Kidney epithelial cell (primary cell): ENCODE measurements around the gene FMNL2. TPM values are rescaled to one million over a fixed set of nuclear protein-coding genes. Genes with fewer than 3 reads are reported as not detected.
A peak's percentile ranks its signal among the peaks of the same experiment; 100 is the strongest.

Source experiments
- DNase-seq: peaks from one replicate; pipeline ENCODE4 v3.0.0-alpha.2; 2010; ENCODE audit warnings: low read depth
- H3K27me3 ChIP-seq: 2 replicates; pipeline ENCODE4 v1.6.0; 2011; ENCODE audit warnings: low read length; ENCODE audit not compliant: control insufficient read depth, insufficient read depth
- H3K36me3 ChIP-seq: 2 replicates; pipeline ENCODE4 v1.5.1; 2011; ENCODE audit warnings: low read length; ENCODE audit not compliant: control insufficient read depth, insufficient read depth
- H3K4me3 ChIP-seq: 2 replicates; pipeline ENCODE4 v1.5.1; 2011; ENCODE audit warnings: low read depth, mild to moderate bottlenecking, control low read depth, low read length
- total RNA-seq: library from RNA; depleted of rRNA; stranded (reverse); fragments of >200 nt; gene quantifications from 2 replicates; pipeline ENCODE4 v1.2.3, GENCODE V29; 2015
- TF ChIP-seq, protein P1 (sequence below): IDR thresholded peaks from 2 replicates; pipeline ENCODE4 v1.5.1; 2011; ENCODE audit warnings: mild to moderate bottlenecking, moderate library complexity, low read length, control low read depth, inconsistent platforms; ENCODE audit not compliant: insufficient read depth, poor library complexity, severe bottlenecking

Gene FMNL2
- total RNA-seq, 1 donor from 2014 or later, result 68.0 TPM

DNA sequence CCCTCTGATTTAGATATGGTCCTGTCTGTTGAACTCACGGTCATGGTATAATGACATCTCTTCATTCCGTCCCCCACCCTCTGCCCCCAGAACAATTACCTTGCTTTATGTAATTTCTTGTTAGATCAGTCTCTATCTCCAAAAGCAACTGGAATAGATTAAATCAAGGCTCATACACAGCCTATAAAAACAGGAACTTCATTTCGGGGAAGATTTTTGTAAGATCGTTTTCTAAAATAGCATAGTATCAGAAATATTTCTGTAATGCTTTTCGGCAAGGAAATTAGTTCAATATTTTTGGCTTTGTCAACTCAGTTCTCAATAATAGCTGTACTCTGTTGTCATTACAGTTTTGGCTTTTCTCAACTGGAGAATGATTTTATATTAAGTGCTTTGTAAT is 157.2 kb downstream of the FMNL2 start:
- TF ChIP-seq, protein P1, sequence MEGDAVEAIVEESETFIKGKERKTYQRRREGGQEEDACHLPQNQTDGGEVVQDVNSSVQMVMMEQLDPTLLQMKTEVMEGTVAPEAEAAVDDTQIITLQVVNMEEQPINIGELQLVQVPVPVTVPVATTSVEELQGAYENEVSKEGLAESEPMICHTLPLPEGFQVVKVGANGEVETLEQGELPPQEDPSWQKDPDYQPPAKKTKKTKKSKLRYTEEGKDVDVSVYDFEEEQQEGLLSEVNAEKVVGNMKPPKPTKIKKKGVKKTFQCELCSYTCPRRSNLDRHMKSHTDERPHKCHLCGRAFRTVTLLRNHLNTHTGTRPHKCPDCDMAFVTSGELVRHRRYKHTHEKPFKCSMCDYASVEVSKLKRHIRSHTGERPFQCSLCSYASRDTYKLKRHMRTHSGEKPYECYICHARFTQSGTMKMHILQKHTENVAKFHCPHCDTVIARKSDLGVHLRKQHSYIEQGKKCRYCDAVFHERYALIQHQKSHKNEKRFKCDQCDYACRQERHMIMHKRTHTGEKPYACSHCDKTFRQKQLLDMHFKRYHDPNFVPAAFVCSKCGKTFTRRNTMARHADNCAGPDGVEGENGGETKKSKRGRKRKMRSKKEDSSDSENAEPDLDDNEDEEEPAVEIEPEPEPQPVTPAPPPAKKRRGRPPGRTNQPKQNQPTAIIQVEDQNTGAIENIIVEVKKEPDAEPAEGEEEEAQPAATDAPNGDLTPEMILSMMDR, result no peak
- H3K4me3 ChIP-seq, result no peak overlapping the region
- H3K27me3 ChIP-seq, result no peaks in the 10 kb centered on the region
- H3K36me3 ChIP-seq, result no peaks in the 10 kb centered on the region
- no peak for DNase-seq

DNA sequence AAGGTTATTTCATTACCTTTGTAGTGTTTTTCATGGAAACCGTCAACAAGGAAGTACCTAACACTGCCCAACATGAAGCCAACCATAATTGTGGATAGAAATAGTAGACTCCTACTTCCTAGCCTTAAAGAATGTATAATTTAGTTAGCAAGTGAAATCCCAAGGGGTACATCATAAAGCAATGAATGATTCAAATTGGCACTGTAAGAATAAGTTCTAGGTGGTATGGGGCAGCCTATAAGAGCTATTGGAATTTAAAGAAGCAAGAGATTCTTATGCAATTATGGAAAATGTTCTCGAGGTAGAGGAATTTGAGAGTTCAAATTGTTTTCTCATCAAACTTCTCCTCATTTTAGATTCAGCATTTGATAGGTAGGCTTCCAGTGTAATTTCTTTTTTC is 157.9 kb downstream of the FMNL2 start:
- DNase-seq, result no peak
- no peak overlapping the region for H3K4me3 ChIP-seq
- no peaks in the 10 kb centered on the region for H3K36me3 ChIP-seq
- H3K27me3 ChIP-seq, result no peaks in the 10 kb centered on the region
- TF ChIP-seq, protein P1, result no peak

DNA sequence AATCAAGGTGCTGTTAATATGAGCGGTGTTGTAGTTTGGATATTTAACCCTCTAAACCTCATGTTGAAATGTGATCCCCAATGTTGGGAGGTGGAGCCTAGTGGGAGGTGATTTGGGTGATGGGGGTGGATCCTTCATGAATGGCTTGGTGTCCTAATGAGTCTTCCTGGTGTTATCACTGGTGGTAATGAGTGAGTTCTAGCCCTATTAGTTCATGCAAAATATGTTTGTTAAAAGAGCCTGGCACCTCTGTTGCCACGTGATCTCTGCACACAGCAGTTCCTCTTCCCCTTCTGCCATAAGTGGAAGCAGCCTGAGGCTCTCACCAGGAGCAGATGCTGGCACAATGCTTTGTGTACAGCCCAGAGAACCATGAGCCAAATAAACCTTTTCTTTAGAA is 158.4 kb downstream of the FMNL2 start:
- no peaks in the 10 kb centered on the region for H3K36me3 ChIP-seq
- no peak for DNase-seq
- H3K4me3 ChIP-seq, result no peak overlapping the region
- TF ChIP-seq, protein P1, result no peak
- H3K27me3 ChIP-seq, result no peaks in the 10 kb centered on the region

DNA sequence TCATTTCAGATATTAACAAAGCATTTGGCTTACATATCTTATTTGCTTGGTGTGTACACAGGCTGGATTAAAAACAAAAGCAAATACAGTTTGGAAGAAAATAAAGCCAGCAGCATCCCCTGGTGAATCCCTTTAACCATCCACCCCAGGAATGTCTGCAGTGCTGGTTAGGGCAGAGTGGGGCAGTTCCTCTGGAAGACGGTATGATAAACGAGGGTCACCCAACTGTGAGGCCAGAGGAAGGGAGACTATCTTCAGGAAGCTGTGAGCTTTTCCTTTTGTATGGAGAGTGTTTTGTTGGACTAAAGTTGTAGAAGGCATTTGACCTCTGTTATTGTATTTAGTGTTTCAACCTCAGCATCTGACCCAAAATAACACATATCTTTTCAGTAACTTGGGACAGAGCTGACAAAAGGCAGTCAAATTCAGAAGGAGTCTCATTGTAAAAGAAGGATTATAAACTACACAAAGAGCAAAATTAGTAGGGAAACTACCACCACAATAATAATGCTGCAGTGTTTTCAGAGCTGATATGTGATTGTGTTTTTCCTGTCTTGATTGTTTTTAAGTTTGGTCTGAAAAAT is 159.1 kb downstream of the FMNL2 start:
- TF ChIP-seq, protein P1, result no peak
- no peak for DNase-seq

DNA sequence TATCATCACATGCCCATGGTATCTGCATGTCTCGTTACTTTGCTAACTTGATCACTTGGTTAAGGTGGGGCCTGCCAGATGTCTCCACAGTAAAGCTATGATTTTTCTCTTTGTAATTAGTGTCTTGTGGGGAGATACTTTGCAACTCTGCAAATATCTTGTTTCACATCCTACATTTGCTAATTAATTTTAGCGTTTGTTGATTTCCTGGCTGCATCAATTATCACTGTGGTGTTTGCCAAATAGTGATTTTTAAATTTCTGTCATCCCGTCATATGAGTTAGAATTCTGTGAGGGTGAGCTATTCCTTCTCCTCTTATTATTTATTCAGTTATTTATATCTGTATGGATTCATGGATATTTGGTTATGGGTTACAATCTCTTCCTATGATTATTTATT is 161.4 kb downstream of the FMNL2 start:
- TF ChIP-seq, protein P1, result no peak
- Histone ChIP-seq H3K4me3 (no peak overlapping the region), H3K36me3 (no peaks in the 10 kb centered on the region), H3K27me3 (no peaks in the 10 kb centered on the region)
- DNase-seq, result no peak

More for the DNA sequence above, 159.1 kb downstream of the FMNL2 start:
- Histone ChIP-seq H3K27me3 (no peaks in the 10 kb centered on the region), H3K4me3 (no peak overlapping the region), H3K36me3 (no peaks in the 10 kb centered on the region)

DNA sequence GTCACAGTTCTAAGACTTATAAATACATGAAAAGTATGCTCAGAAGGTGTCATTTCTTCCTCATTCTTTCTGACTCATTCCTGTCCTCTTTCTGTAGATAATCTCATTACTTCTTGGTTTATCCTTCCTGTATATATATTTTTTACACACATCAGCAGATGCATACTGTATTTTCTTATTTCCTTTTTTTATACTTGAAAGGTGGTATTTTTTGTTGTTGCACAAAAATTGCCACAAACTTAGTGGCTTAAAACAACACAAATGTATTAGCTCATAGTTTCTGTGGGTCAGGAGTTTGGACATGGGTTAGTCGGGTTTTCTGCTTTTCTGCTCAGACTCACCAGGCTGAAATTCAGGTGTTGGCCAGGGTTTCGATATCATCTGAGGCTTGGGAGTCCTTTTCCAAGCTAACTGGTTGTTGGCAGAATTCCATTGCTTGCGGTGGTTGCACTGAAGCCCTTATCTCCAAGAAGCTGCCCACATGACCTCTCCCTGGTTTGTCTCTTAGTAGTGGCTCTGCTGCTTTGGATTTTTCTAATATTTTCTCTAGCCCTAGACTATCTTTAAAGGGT is 162.6 kb downstream of the FMNL2 start:
- Histone ChIP-seq H3K36me3 (no peaks in the 10 kb centered on the region), H3K4me3 (no peak overlapping the region), H3K27me3 (no peaks in the 10 kb centered on the region)
- TF ChIP-seq, protein P1, result no peak
- DNase-seq, result peak; percentile 65
